ENCODE measurements around the gene SRPX2. TPM values are rescaled to one million over a fixed set of nuclear protein-coding genes. Genes with fewer than 3 reads are reported as not detected.

Gene SRPX2
- total RNA-seq, 4 donors from 2014 or later = 2.8 to 15.2 (median 7.5) TPM

GRCh38 chrX:100600758-100601157 lies 43.2 kb upstream of the SRPX2 start:
- H3K9me3 ChIP-seq = no peaks in the 10 kb centered on the region
- no peak for TF ChIP-seq POLR2A (IDR thresholded peaks at IDR 0.05)
- TF ChIP-seq POLR2AphosphoS5 (IDR thresholded peaks at IDR 0.05) = no peak
- no peak for DNase-seq (ENCODE audit: low spot score in 2 of 2)
- H3K27me3 ChIP-seq = no peaks in the 10 kb centered on the region
- 62% methylated on average over 1 of the region's 1 CpG for WGBS
- H3K27ac ChIP-seq = no peak overlapping the region
- no peak overlapping the region for H3K4me3 ChIP-seq
- no peaks in the 10 kb centered on the region for H3K36me3 ChIP-seq
- H3K4me1 ChIP-seq = no peaks in the 10 kb centered on the region

- no peak overlapping the region for H3K27ac ChIP-seq
- no peaks in the 10 kb centered on the region for H3K36me3 ChIP-seq
- WGBS = 91% methylated on average over 1 of the region's 1 CpG
- H3K4me3 ChIP-seq = no peak overlapping the region
- H3K4me1 ChIP-seq = no peaks in the 10 kb centered on the region
- H3K27me3 ChIP-seq = no peaks in the 10 kb centered on the region
- no peak for DNase-seq (ENCODE audit: low spot score in 2 of 2)
- H3K9me3 ChIP-seq = no peaks in the 10 kb centered on the region
- no peak for TF ChIP-seq EP300 (IDR thresholded peaks at IDR 0.05)
- no peak for TF ChIP-seq POLR2A (IDR thresholded peaks at IDR 0.05)
- TF ChIP-seq CTCF (IDR thresholded peaks at IDR 0.05) = no peak
These were observed 37.2 kb upstream of the SRPX2 start for GRCh38 chrX:100606753-100607152.

- WGBS = 8% methylated on average over 1 of the region's 1 CpG
- Histone ChIP-seq H3K27me3 (no peaks in the 10 kb centered on the region), H3K27ac (no peak overlapping the region), H3K4me3 (no peak overlapping the region), H3K36me3 (no peaks in the 10 kb centered on the region), H3K4me1 (no peaks in the 10 kb centered on the region), H3K9me3 (no peaks in the 10 kb centered on the region)
- no peak for DNase-seq (ENCODE audit: low spot score in 2 of 2)
- TF ChIP-seq POLR2A (IDR thresholded peaks at IDR 0.05) = no peak
- TF ChIP-seq CTCF (IDR thresholded peaks at IDR 0.05) = no peak
- TF ChIP-seq EP300 (IDR thresholded peaks at IDR 0.05) = no peak
- TF ChIP-seq POLR2AphosphoS5 (IDR thresholded peaks at IDR 0.05) = no peak
These were observed 34.4 kb upstream of the SRPX2 start for GRCh38 chrX:100609591-100609990.

- Histone ChIP-seq H3K27ac (no peak overlapping the region), H3K27me3 (no peaks in the 10 kb centered on the region), H3K4me1 (no peaks in the 10 kb centered on the region), H3K4me3 (no peak overlapping the region), H3K36me3 (no peaks in the 10 kb centered on the region), H3K9me3 (no peaks in the 10 kb centered on the region)
- 76% methylated on average over 5 of the region's 5 CpGs for WGBS
- TF ChIP-seq POLR2AphosphoS5 (IDR thresholded peaks at IDR 0.05) = no peak
- no peak for TF ChIP-seq POLR2A (IDR thresholded peaks at IDR 0.05)
- TF ChIP-seq EP300 (IDR thresholded peaks at IDR 0.05) = no peak
- TF ChIP-seq CTCF (IDR thresholded peaks at IDR 0.05) = no peak
- DNase-seq (ENCODE audit: low spot score in 2 of 2) = no peak
These were observed 32.0 kb upstream of the SRPX2 start for GRCh38 chrX:100611951-100612350.

GRCh38 chrX:100615005-100615404 lies 29.0 kb upstream of the SRPX2 start:
- Histone ChIP-seq H3K9me3 (no peaks in the 10 kb centered on the region), H3K27me3 (no peaks in the 10 kb centered on the region), H3K36me3 (no peaks in the 10 kb centered on the region), H3K4me3 (no peak overlapping the region), H3K4me1 (no peaks in the 10 kb centered on the region), H3K27ac (no peak overlapping the region)
- DNase-seq (ENCODE audit: low spot score in 2 of 2) = no peak
- WGBS = 16% methylated on average over 3 of the region's 3 CpGs
- TF ChIP-seq POLR2AphosphoS5 (IDR thresholded peaks at IDR 0.05) = no peak
- no peak for TF ChIP-seq EP300 (IDR thresholded peaks at IDR 0.05)
- peak in 1 of 2 donors; percentile 19 for TF ChIP-seq CTCF (IDR thresholded peaks at IDR 0.05)
- TF ChIP-seq POLR2A (IDR thresholded peaks at IDR 0.05) = no peak

- DNase-seq (ENCODE audit: low spot score in 2 of 2) = no peak
- no peaks in the 10 kb centered on the region for H3K27me3 ChIP-seq
- no peaks in the 10 kb centered on the region for H3K4me1 ChIP-seq
- H3K27ac ChIP-seq = no peak overlapping the region
- TF ChIP-seq EP300 (IDR thresholded peaks at IDR 0.05) = no peak
- no peak for TF ChIP-seq POLR2AphosphoS5 (IDR thresholded peaks at IDR 0.05)
- no peak for TF ChIP-seq CTCF (IDR thresholded peaks at IDR 0.05)
- no peak for TF ChIP-seq POLR2A (IDR thresholded peaks at IDR 0.05)
- 60% methylated on average over 4 of the region's 4 CpGs for WGBS
- no peaks in the 10 kb centered on the region for H3K9me3 ChIP-seq
- H3K4me3 ChIP-seq = no peak overlapping the region
- H3K36me3 ChIP-seq = no peaks in the 10 kb centered on the region
These were observed 21.0 kb upstream of the SRPX2 start for GRCh38 chrX:100623001-100623400.

Measured in suprapubic skin (tissue), 4 donors.